ENCODE results near the gene CSNK1G3.

CSNK1G3 gene

GRCh38 chr5:123659011-123659410 is 147.0 kb downstream of the CSNK1G3 start:
- no peak for DNase-seq

GRCh38 chr5:123659495-123659894 is 147.5 kb downstream of the CSNK1G3 start:
- no peak for DNase-seq

DNA sequence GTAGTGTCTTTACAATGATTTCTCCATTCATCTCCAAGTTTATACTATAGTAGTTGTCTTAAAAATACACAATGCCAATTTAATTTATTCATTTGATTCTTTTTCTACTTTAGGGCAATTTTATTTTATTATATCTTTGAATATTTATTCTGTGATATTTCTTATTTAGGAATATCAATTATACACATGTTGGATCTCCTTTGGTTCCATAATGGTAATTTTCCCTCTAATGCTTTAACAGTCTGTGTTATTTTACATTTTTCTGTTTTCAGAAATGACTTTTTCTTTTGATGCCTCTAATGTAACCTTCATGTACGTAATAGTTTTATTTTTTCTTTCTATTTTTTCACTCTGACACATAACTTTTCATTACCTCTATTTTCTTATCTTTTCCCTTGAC is 153.0 kb downstream of the CSNK1G3 start:
- DNase-seq: no peak

DNA sequence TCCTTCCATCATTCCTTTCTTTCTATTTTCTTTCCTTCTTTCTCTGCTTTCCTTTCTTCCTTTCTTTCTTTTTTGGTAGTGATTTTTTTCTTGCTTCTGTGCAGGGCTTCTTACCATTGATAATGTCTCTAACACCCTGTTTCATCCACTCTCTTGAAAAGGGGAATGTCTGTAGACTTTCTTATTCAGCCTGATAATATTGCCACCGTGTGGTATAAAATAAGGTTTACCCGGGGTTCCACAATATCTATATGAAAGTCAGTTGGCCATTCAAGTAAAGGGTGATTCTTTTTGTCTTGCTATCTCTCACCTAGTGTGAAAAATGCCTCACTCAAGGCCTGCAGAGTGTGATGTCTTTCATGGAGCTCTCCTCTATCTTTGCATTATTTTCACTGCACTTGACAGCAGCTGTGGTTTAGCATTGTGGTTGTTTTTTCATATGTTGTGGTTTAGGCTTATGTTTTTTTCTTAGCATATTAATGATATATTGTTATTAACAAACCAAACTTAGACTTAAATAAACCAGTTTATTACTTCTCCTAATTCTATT is 153.9 kb downstream of the CSNK1G3 start:
- no peak for DNase-seq

Data from NCI-H774 (cell line).